ENCODE results near the gene PPIL4. TPM values are rescaled to one million over a fixed set of nuclear protein-coding genes. Genes with fewer than 3 reads are reported as not detected.

Gene PPIL4
- total RNA-seq, 1 experiment from 2014 or later, result 36.9 TPM

GRCh38 chr6:149476789-149477455 lies 68.9 kb downstream of the PPIL4 start:
- Histone ChIP-seq H2BK120ac (ENCODE audit: low read depth, low read length, poor library complexity, severe bottlenecking) (no peak overlapping the region), H4K91ac (ENCODE audit: insufficient read length, low read depth, low read length) (no peak overlapping the region), H2BK20ac (ENCODE audit: low read depth, low read length, poor library complexity, severe bottlenecking) (no peak overlapping the region), H3K56ac (ENCODE audit: insufficient read length, low read depth, low read length) (no peak overlapping the region), H3K18ac (ENCODE audit: insufficient read length, low read depth, low read length) (no peak overlapping the region), H3K23me2 (ENCODE audit: insufficient read length, low read depth, low read length, poor library complexity, severe bottlenecking) (no peaks in the 10 kb centered on the region), H3K27me3 (ENCODE audit: insufficient read depth, low read length) (no peaks in the 10 kb centered on the region), H3K4ac (ENCODE audit: low read depth, low read length) (no peak overlapping the region), H3K27ac (ENCODE audit: insufficient read length, low read depth, low read length) (no peak overlapping the region), H4K20me1 (ENCODE audit: control insufficient read depth, insufficient read depth, insufficient read length) (no peaks in the 10 kb centered on the region), H2AK5ac (ENCODE audit: insufficient read length, low read length) (no peak overlapping the region), H3K14ac (ENCODE audit: insufficient read depth, low read length) (no peak overlapping the region), H3K23ac (ENCODE audit: insufficient read length, low read depth, low read length) (no peak overlapping the region), H3T11ph (ENCODE audit: low read length) (no peak overlapping the region), H3K9me3 (ENCODE audit: control insufficient read depth, low read depth, low read length) (no peaks in the 10 kb centered on the region), H3K9ac (ENCODE audit: extremely low read depth, insufficient read length, low read length) (no peak overlapping the region), H2BK15ac (ENCODE audit: low read depth, low read length) (no peak overlapping the region), H4K5ac (ENCODE audit: insufficient read length, low read depth, low read length) (no peak overlapping the region), H2AFZ (ENCODE audit: low read length) (no peak overlapping the region), H3K79me1 (ENCODE audit: insufficient read depth, low read depth, low read length, poor library complexity, severe bottlenecking) (no peaks in the 10 kb centered on the region), H4K8ac (replicated peaks; ENCODE audit: insufficient read length, low read depth, low read length) (no peak overlapping the region), H3K79me2 (ENCODE audit: insufficient read depth, low read length) (no peaks in the 10 kb centered on the region), H2BK12ac (ENCODE audit: insufficient read length, low read depth, low read length) (no peak overlapping the region), H3K4me2 (ENCODE audit: insufficient read depth, insufficient read length, low read length) (no peak overlapping the region), H3K4me1 (ENCODE audit: insufficient read depth, low read length) (no peaks in the 10 kb centered on the region), H2BK5ac (ENCODE audit: insufficient read length, low read length) (no peak overlapping the region)
- H3K36me3 Mint-ChIP-seq (ENCODE audit: insufficient read depth in 1 of 3, low read depth in 3 of 3), result no peaks in the 10 kb centered on the region
- H3K27me3 Mint-ChIP-seq (ENCODE audit: low read depth), result no peaks in the 10 kb centered on the region
- TF ChIP-seq, protein P1, sequence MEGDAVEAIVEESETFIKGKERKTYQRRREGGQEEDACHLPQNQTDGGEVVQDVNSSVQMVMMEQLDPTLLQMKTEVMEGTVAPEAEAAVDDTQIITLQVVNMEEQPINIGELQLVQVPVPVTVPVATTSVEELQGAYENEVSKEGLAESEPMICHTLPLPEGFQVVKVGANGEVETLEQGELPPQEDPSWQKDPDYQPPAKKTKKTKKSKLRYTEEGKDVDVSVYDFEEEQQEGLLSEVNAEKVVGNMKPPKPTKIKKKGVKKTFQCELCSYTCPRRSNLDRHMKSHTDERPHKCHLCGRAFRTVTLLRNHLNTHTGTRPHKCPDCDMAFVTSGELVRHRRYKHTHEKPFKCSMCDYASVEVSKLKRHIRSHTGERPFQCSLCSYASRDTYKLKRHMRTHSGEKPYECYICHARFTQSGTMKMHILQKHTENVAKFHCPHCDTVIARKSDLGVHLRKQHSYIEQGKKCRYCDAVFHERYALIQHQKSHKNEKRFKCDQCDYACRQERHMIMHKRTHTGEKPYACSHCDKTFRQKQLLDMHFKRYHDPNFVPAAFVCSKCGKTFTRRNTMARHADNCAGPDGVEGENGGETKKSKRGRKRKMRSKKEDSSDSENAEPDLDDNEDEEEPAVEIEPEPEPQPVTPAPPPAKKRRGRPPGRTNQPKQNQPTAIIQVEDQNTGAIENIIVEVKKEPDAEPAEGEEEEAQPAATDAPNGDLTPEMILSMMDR (conservative IDR thresholded peaks at IDR 0.05), result no peak
- H3K4me3 Mint-ChIP-seq, result no peak overlapping the region
- no CpG with 5 or more reads among the region's 6 CpGs for WGBS (ENCODE audit: extremely low coverage, insufficient read length, low lambda C conversion rate)
- no peaks in the 10 kb centered on the region for H3K9me3 Mint-ChIP-seq
- peaks cover 8 to 16% of the 10 kb centered on the region in 2 experiments for H3K4me1 Mint-ChIP-seq
- no peak for DNase-seq
- H3K27ac Mint-ChIP-seq, result no peak overlapping the region

Data from H9 (cell line).